Measurements from ENCODE around the gene ATP8B4.

Gene ATP8B4

DNA sequence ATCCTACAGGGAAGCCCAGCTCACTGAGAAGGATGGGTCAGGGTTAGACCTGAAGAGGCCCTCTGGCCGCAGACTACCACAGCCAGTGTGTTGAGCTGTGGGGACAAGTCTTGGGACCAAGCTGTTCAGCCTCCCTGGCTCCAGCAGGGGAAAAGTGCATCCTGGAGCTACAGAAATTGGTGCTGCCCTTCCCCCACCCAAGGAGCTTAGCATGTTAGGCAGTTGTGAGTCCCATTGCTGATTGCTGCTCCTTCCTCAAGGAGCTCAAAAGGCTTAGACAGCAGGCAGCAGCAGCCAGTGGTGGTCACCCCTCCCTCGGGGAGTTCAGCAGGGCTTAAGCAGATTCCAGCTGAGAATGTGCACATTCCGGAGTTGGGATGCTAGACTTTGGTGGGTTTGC is 165.6 kb downstream of the ATP8B4 start:
- H3K4me3 ChIP-seq (replicated peaks in 1 of 2; ENCODE audit: low read depth in 2 of 2, low read length in 2 of 2), result no peak overlapping the region
- no peak for DNase-seq (ENCODE audit: low read depth in 2 of 2)

DNA sequence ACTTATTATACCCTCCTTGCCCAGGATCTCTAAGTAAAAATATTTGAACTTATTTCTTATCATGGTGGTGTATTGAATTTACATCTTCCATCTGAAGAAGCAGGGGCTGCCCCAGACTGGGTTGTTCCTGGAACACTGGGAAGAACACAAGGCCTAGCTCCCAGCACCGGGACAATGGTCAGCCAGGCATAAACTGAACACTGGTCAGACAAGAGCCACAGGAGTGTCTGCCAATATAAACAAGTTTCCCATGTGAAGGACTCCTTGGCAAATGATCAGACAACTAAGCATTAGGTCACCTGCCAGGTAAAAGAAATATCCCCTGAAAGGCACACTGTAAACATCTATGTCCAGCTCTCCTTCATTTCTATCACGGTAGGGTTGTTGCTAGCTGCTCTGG is 172.4 kb downstream of the ATP8B4 start:
- no peak for DNase-seq (ENCODE audit: low read depth in 2 of 2)
- TF ChIP-seq, protein P1, sequence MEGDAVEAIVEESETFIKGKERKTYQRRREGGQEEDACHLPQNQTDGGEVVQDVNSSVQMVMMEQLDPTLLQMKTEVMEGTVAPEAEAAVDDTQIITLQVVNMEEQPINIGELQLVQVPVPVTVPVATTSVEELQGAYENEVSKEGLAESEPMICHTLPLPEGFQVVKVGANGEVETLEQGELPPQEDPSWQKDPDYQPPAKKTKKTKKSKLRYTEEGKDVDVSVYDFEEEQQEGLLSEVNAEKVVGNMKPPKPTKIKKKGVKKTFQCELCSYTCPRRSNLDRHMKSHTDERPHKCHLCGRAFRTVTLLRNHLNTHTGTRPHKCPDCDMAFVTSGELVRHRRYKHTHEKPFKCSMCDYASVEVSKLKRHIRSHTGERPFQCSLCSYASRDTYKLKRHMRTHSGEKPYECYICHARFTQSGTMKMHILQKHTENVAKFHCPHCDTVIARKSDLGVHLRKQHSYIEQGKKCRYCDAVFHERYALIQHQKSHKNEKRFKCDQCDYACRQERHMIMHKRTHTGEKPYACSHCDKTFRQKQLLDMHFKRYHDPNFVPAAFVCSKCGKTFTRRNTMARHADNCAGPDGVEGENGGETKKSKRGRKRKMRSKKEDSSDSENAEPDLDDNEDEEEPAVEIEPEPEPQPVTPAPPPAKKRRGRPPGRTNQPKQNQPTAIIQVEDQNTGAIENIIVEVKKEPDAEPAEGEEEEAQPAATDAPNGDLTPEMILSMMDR (IDR thresholded peaks at IDR 0.05; ENCODE audit: low read depth, low read length), result no peak
- no peak overlapping the region for H3K4me3 ChIP-seq (replicated peaks in 1 of 2; ENCODE audit: low read depth in 2 of 2, low read length in 2 of 2)

More for the DNA sequence above, 165.6 kb downstream of the ATP8B4 start:
- TF ChIP-seq, protein P1 (IDR thresholded peaks at IDR 0.05; ENCODE audit: low read depth, low read length), result no peak

DNA sequence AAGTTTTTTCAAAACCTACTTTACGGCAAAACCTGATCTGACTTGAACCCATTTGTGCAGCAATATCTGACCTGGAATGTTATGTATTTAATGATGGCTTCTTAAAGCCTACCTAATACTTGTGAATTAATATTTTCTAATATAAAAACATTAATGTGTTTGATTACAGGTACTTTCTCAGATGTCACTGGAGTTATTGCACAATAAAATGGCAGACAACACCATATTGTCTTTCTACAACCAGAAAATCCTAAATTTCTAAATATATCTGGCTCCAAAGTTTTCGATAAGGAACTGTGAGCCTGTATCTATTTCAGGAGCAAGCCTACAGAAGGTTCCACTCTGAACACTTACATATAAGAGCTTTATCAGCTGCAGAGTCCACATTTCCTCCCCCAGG is 184.5 kb downstream of the ATP8B4 start:
- DNase-seq (ENCODE audit: low read depth in 2 of 2), result no peak
- no peak overlapping the region for H3K4me3 ChIP-seq (replicated peaks in 1 of 2; ENCODE audit: low read depth in 2 of 2, low read length in 2 of 2)
- TF ChIP-seq, protein P1 (IDR thresholded peaks at IDR 0.05; ENCODE audit: low read depth, low read length), result no peak

DNA sequence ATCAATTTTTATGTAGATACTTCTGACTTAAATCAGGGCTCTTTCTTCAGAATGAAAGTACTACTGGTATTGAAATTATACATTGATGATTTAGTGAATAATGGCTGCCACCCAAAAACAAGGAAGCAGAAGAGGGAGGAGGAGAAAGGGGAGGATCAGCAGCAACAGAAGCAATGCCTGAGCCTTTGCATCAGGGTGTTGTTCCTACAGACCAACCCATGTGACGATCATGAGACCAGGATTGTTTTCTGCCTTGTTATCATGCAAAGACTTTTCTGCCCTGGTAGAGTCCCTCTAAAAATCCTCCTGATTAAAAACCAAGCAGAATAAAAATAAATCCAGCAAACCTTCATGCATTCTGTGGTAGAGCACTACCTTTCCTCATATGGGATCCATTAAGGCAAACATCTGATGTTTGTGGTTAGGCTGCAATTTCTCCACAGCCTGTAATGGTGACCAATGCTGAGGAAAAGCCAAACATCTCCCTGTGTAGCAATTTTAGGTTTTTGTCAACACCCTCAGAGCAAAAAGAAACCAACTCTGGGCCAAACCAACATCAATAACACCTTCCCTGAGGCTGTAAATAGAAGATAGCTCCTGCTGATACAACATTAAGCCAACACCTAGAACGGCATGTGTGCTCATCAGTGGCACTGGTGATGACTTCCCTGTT is 191.7 kb downstream of the ATP8B4 start:
- DNase-seq (ENCODE audit: low read depth in 2 of 2), result peak; percentile 16 to 22
- TF ChIP-seq, protein P1 (IDR thresholded peaks at IDR 0.05; ENCODE audit: low read depth, low read length), result no peak

DNA sequence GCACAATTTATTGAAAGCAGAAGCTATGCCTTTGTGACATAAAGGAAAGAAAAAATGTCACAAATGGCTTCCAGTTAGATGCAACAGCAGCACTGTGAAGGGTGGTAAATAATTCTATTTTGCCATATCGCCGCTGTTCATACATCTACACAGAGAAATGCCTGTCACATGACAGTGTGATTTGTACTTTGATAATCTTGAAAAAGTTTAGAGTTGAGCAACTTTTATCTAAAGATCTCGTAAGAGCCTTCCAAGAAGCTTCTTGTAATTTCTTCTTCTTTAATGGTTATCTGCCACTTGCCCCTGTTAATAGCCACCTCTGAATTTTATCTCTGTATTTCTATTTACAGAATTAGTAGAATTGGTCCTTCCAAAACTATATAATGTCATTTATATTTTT is 192.3 kb downstream of the ATP8B4 start:
- TF ChIP-seq, protein P1 (IDR thresholded peaks at IDR 0.05; ENCODE audit: low read depth, low read length), result no peak
- DNase-seq (ENCODE audit: low read depth in 2 of 2), result no peak
- no peak overlapping the region for H3K4me3 ChIP-seq (replicated peaks in 1 of 2; ENCODE audit: low read depth in 2 of 2, low read length in 2 of 2)

More for the DNA sequence above, 191.7 kb downstream of the ATP8B4 start:
- no peak overlapping the region for H3K4me3 ChIP-seq (replicated peaks in 1 of 2; ENCODE audit: low read depth in 2 of 2, low read length in 2 of 2)

DNA sequence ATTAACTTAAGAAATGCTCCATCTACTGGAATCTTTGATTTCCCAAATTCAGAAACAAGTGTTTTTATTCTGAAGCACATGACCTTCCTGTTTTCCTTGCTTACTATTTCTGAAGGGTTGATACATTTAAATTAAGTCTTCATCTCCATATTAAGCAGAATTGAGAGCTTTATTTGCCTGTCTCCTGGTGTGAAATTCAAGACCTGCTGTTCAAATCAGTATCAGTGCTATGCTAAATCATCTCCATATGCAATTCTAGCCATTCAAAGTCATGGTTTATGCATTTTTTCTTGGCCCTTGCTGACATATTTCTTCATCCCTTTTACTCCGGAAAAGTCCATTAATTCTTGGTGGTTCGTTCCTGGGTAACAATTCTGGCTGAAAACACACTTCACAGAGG is 195.4 kb downstream of the ATP8B4 start:
- H3K4me3 ChIP-seq (replicated peaks in 1 of 2; ENCODE audit: low read depth in 2 of 2, low read length in 2 of 2), result no peak overlapping the region
- DNase-seq (ENCODE audit: low read depth in 2 of 2), result no peak
- TF ChIP-seq, protein P1 (IDR thresholded peaks at IDR 0.05; ENCODE audit: low read depth, low read length), result no peak

DNA sequence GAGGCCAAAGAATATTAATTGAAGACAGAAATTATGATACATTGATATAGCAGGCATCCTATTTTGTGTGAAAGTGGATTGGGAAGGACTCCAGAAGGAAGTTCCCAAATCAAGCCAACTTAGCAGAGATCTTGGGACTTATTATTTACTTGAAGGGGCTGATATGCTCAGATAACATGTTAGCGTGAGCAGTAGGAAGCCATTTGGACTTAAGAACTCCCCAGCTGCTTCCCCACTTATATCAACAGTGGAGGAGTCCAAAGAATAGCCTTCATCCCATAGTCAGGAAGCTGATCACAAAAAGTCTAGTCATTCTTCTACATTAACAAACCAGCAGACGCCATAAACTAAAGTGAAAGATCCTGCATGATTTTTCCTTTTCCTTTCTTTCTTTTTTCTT is 200.0 kb downstream of the ATP8B4 start:
- no peak overlapping the region for H3K4me3 ChIP-seq (replicated peaks in 1 of 2; ENCODE audit: low read depth in 2 of 2, low read length in 2 of 2)
- TF ChIP-seq, protein P1 (IDR thresholded peaks at IDR 0.05; ENCODE audit: low read depth, low read length), result no peak
- no peak for DNase-seq (ENCODE audit: low read depth in 2 of 2)

Measured in cardiac fibroblast (primary cell).